Mesothelial cell of epicardium (in vitro differentiated cells): ENCODE measurements around the gene ALPK3. TPM values are rescaled to one million over a fixed set of nuclear protein-coding genes. Genes with fewer than 3 reads are reported as not detected.

Experiments
- DNase-seq, 2 experiments: peaks; one replicate each; pipeline ENCODE4 v3.0.0; 2021; ENCODE audit warnings: low spot score in 2 of 2; ENCODE audit not compliant: unreplicated experiment in 2 of 2
- H3K27ac Mint-ChIP-seq: 2 replicates; pipeline ENCODE4 v1.8.0; 2021; ENCODE audit warnings: mixed read lengths
- H3K27me3 Mint-ChIP-seq: 2 replicates; pipeline ENCODE4 v1.8.0; 2021; ENCODE audit warnings: low read depth, mixed read lengths
- H3K36me3 Mint-ChIP-seq: 2 replicates; pipeline ENCODE4 v1.8.0; 2021; ENCODE audit warnings: mixed read lengths
- H3K4me1 Mint-ChIP-seq: 2 replicates; pipeline ENCODE4 v1.8.0; 2021; ENCODE audit warnings: mixed read lengths
- H3K4me3 Mint-ChIP-seq: 2 replicates; pipeline ENCODE4 v1.8.0; 2021; ENCODE audit warnings: mild to moderate bottlenecking, moderate library complexity, mixed read lengths
- H3K9me3 Mint-ChIP-seq: 2 replicates; pipeline ENCODE4 v1.8.0; 2021; ENCODE audit warnings: mixed read lengths
- total RNA-seq: library from RNA; stranded (reverse); gene quantifications from 3 replicates; pipeline ENCODE4 v1.2.1, GENCODE V29; 2021
- TF ChIP-seq, protein P1 (sequence below): fragments of 200-600 bp; sonication (generic); IDR thresholded peaks from one replicate; pipeline ENCODE4 v1.5.0; 2021; ENCODE audit warnings: antibody characterized with exemption; ENCODE audit not compliant: unreplicated experiment

ALPK3 gene
- total RNA-seq, 1 donor from 2014 or later, result 31.3 TPM

GRCh38 chr15:84894736-84895425, 77.7 kb downstream of the ALPK3 start:
- TF ChIP-seq, protein P1, sequence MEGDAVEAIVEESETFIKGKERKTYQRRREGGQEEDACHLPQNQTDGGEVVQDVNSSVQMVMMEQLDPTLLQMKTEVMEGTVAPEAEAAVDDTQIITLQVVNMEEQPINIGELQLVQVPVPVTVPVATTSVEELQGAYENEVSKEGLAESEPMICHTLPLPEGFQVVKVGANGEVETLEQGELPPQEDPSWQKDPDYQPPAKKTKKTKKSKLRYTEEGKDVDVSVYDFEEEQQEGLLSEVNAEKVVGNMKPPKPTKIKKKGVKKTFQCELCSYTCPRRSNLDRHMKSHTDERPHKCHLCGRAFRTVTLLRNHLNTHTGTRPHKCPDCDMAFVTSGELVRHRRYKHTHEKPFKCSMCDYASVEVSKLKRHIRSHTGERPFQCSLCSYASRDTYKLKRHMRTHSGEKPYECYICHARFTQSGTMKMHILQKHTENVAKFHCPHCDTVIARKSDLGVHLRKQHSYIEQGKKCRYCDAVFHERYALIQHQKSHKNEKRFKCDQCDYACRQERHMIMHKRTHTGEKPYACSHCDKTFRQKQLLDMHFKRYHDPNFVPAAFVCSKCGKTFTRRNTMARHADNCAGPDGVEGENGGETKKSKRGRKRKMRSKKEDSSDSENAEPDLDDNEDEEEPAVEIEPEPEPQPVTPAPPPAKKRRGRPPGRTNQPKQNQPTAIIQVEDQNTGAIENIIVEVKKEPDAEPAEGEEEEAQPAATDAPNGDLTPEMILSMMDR, result no peak
- no peaks in the 10 kb centered on the region for H3K4me1 Mint-ChIP-seq
- no peak overlapping the region for H3K4me3 Mint-ChIP-seq
- H3K27ac Mint-ChIP-seq, result no peak overlapping the region
- H3K36me3 Mint-ChIP-seq, result no peaks in the 10 kb centered on the region
- no peaks in the 10 kb centered on the region for H3K27me3 Mint-ChIP-seq
- DNase-seq, result no peak
- H3K9me3 Mint-ChIP-seq, result peaks cover 4% of the 10 kb centered on the region

GRCh38 chr15:84898761-84899160, 81.6 kb downstream of the ALPK3 start:
- Mint-ChIP-seq H3K4me1 (no peaks in the 10 kb centered on the region), H3K36me3 (no peaks in the 10 kb centered on the region), H3K9me3 (peaks cover 4% of the 10 kb centered on the region), H3K4me3 (no peak overlapping the region), H3K27ac (no peak overlapping the region), H3K27me3 (no peaks in the 10 kb centered on the region)
- DNase-seq, result no peak
- TF ChIP-seq, protein P1, result no peak

DNA sequence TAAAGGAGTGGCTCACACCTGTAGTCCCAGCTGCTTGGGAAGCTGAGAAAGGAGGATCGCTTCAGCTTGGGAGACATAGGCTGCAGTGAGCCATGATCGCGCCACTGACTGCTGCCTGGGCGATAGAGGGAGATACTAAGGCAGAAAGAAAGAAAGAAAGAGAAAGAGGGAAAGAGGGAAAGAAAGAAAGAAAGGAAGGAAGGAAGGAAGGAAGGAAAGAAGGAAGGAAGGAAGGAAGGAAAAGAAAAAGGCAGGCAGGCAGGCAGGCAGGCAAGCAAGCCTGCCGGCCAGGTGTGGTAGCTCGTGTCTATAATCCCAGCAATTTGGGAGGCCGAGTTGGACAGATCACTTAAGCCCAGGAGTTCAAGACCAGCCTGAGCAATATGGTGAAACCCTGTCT, 82.6 kb downstream of the ALPK3 start:
- no peak for DNase-seq
- Mint-ChIP-seq H3K4me1 (no peaks in the 10 kb centered on the region), H3K9me3 (peaks cover 4% of the 10 kb centered on the region), H3K4me3 (no peak overlapping the region), H3K27me3 (no peaks in the 10 kb centered on the region), H3K27ac (no peak overlapping the region), H3K36me3 (no peaks in the 10 kb centered on the region)
- TF ChIP-seq, protein P1, result no peak

GRCh38 chr15:84901540-84901939, 84.4 kb downstream of the ALPK3 start:
- Mint-ChIP-seq H3K9me3 (peaks cover 4% of the 10 kb centered on the region), H3K27ac (no peak overlapping the region), H3K36me3 (no peaks in the 10 kb centered on the region), H3K4me3 (no peak overlapping the region), H3K4me1 (no peaks in the 10 kb centered on the region), H3K27me3 (no peaks in the 10 kb centered on the region)
- TF ChIP-seq, protein P1, result no peak
- no peak for DNase-seq

DNA sequence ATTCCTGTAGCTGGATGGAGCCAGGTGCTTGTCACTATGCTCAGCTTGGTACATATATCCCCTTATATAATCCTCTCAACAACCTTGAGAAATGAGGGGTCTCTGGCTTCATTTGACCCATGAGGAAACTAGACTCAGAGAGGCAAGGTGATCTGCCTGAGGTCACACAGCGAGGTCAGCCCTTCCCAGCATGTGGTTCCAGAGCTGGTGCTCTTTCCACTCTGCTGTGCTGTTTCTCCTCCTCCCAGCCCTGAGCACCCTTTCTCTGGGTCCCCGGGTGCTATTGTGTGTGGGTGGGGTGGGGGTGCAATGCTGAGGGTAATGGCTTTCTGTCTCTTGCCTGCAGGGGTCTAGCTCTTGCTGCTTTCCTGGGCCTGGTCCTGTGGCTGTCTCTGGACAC, 86.6 kb downstream of the ALPK3 start:
- H3K4me3 Mint-ChIP-seq, result no peak overlapping the region
- no peak for DNase-seq
- TF ChIP-seq, protein P1, result no peak
- no peaks in the 10 kb centered on the region for H3K9me3 Mint-ChIP-seq
- peaks cover 3% of the 10 kb centered on the region for H3K4me1 Mint-ChIP-seq
- H3K36me3 Mint-ChIP-seq, result no peaks in the 10 kb centered on the region
- H3K27me3 Mint-ChIP-seq, result no peaks in the 10 kb centered on the region
- no peak overlapping the region for H3K27ac Mint-ChIP-seq
